ENCODE data around the gene ETV4. TPM values are rescaled to one million over a fixed set of nuclear protein-coding genes. Genes with fewer than 3 reads are reported as not detected.
A peak's percentile ranks its signal among the peaks of the same experiment; 100 is the strongest.
"Not testable (repeated sequence)": the region's sequence is repeated elsewhere in the genome, so short reads cannot be mapped to it uniquely, and the experiment has no call there.

The ETV4 gene
- total RNA-seq, 1 donor from 2014 or later: not detected

- DNase-seq (no peak), ATAC-seq (ENCODE audit: low read depth) (no peak)
- peaks cover 81% of the 10 kb centered on the region for H3K36me3 Mint-ChIP-seq (ENCODE audit: low read depth)
- ChIA-PET CTCF (no interaction called here), POLR2A (no interaction called here)
- no peak for TF ChIP-seq CTCF (IDR thresholded peaks at IDR 0.05)
- intact Hi-C loops (cut with micrococcal nuclease): no loop called here
- no peak overlapping the region for H3K27ac Mint-ChIP-seq
- H3K9me3 Mint-ChIP-seq: no peaks in the 10 kb centered on the region
- H3K27me3 Mint-ChIP-seq: no peaks in the 10 kb centered on the region
- no peak overlapping the region for H3K4me3 Mint-ChIP-seq
- H3K4me1 Mint-ChIP-seq: no peaks in the 10 kb centered on the region
These were observed 30.5 kb downstream of the ETV4 start for GRCh38 chr17:43515656-43516055.

DNA sequence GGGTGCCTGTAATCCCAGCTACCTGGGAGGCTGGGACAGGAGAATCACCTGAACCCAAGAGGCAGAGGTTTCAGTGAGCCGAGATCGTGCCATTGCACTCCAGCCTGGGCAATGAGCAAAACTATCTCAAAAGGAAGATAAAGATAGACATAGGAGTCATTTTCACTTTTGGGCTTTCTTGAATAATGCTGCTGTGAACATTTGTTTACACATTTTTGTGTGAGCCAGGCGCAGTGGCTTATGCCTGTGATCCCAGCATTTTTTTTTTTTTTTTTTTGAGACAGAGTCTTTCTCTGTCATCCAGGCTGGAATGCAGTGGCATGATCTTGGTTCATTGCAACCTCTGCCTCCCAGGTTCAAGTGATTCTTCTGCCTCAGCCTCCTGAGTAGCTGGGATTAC is 34.9 kb downstream of the ETV4 start:
- H3K4me3 Mint-ChIP-seq; ATAC-seq (ENCODE audit: low read depth); POLR2A ChIA-PET; H3K9me3 Mint-ChIP-seq; DNase-seq; H3K27me3 Mint-ChIP-seq; intact Hi-C loops (cut with micrococcal nuclease); H3K27ac Mint-ChIP-seq; CTCF ChIA-PET: not testable (repeated sequence)
- peaks cover 14% of the 10 kb centered on the region for H3K4me1 Mint-ChIP-seq
- H3K36me3 Mint-ChIP-seq (ENCODE audit: low read depth): peaks cover 79% of the 10 kb centered on the region

DNA sequence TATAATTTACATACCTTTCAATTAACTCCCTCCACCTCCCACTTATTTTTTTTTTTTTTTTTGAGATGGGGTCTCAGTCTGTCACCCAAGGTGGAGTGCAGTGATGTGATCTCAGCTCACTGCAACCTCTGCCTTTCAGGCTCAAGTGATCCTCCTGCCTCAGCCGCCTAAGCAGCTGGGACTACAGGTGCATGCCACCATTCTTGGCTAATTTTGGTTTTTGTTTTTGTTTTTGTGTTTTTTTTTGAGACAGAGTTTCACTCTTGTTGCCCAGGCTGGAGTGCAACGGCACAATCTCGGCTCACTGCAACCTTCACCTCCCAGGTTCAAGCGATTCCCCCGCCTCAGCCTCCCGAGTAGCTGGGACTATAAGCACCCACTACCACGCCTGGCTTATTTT is 36.7 kb downstream of the ETV4 start:
- H3K36me3 Mint-ChIP-seq (ENCODE audit: low read depth): peaks cover 81% of the 10 kb centered on the region
- POLR2A ChIA-PET; CTCF ChIA-PET; DNase-seq; H3K27me3 Mint-ChIP-seq; ATAC-seq (ENCODE audit: low read depth); intact Hi-C loops (cut with micrococcal nuclease); H3K9me3 Mint-ChIP-seq; H3K27ac Mint-ChIP-seq; H3K4me3 Mint-ChIP-seq: not testable (repeated sequence)
- peaks cover 14% of the 10 kb centered on the region for H3K4me1 Mint-ChIP-seq

DNA sequence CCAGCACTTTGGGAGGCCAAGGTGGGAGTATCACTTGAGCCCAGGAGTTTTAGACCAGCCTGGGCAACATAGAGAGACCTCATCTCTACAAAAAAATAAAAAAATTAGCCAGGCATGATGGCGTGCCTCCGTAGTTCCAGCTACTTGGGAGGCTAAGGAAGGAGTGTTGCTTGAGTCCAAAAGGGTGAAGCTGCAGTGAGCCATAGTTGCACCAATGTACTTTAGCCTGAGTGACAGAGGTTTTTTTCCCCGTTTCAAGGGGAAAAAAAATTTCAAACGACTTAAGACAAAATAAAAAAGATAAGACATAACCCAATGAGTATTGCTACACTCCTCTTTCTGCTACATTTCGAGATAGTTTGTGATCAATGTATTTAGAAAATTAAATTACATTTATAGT is 55.5 kb downstream of the ETV4 start:
- no peaks in the 10 kb centered on the region for H3K9me3 Mint-ChIP-seq
- POLR2A ChIA-PET: interaction anchor here (0.6 to 1.5 kb wide), 2 partner anchors 123 to 651 kb away, joined by 3 to 5 read pairs; no protein-coding TSS in a partner anchor
- H3K27ac Mint-ChIP-seq: no peak overlapping the region
- H3K27me3 Mint-ChIP-seq: no peaks in the 10 kb centered on the region
- TF ChIP-seq CTCF (IDR thresholded peaks at IDR 0.05): no peak
- ATAC-seq (ENCODE audit: low read depth) (no peak), DNase-seq (no peak)
- H3K4me1 Mint-ChIP-seq: peaks cover 10% of the 10 kb centered on the region
- CTCF ChIA-PET: no interaction called here
- intact Hi-C loops (cut with micrococcal nuclease): no loop called here
- peaks cover 59% of the 10 kb centered on the region for H3K36me3 Mint-ChIP-seq (ENCODE audit: low read depth)
- no peak overlapping the region for H3K4me3 Mint-ChIP-seq

- H3K4me3 Mint-ChIP-seq: peak within 1 kb of the TSS; percentile 94
- ATAC-seq (ENCODE audit: low read depth): peak; percentile 97
- POLR2A ChIA-PET: interaction anchor here (0.5 to 5.3 kb wide), 30 partner anchors 14 to 1565 kb away, joined by 3 to 132 read pairs (median 6); partner anchors contain the start of genes ACLY, ARL4D, BECN1 and DUSP3
- peaks cover 36% of the 10 kb centered on the region for H3K4me1 Mint-ChIP-seq
- intact Hi-C loops (cut with micrococcal nuclease): loop anchor here (1.0 to 5.0 kb wide), 13 partner anchors 61 to 652 kb away; partner anchors contain the start of genes ARL4D, BRCA1, PSME3 and RPL27
- H3K27me3 Mint-ChIP-seq: no peaks in the 10 kb centered on the region
- peak within 1 kb of the TSS; percentile 89 for H3K27ac Mint-ChIP-seq
- CTCF ChIA-PET: interaction anchor here (0.6 to 4.8 kb wide), 19 partner anchors 9 to 312 kb away, joined by 3 to 110 read pairs (median 3); partner anchors contain the start of gene ARL4D
- DNase-seq: peak; percentile 99
- H3K36me3 Mint-ChIP-seq (ENCODE audit: low read depth): peaks cover 9% of the 10 kb centered on the region
- H3K9me3 Mint-ChIP-seq: no peaks in the 10 kb centered on the region
- TF ChIP-seq CTCF (IDR thresholded peaks at IDR 0.05): peak; percentile 98
These were observed 62.2 kb downstream of the ETV4 start, which contains the start of gene DHX8 for GRCh38 chr17:43483674-43484551. TSS of gene DHX8 (plus strand) at chr17:43483975. CDS start at chr17:43484038, 63 bp downstream.
